Measurements from ENCODE around the gene HOXC9. TPM values are rescaled to one million over a fixed set of nuclear protein-coding genes. Genes with fewer than 3 reads are reported as not detected.
A peak's percentile ranks its signal among the peaks of the same experiment; 100 is the strongest.

Gene HOXC9
- total RNA-seq, 3 donors from 2014 or later, result 3.8 to 16.8 (median 4.6) TPM

- Histone ChIP-seq H3K36me3 (no peaks in the 10 kb centered on the region), H3K4me1 (peaks cover 0 to 7% of the 10 kb centered on the region in 2 donors), H3K9me3 (no peaks in the 10 kb centered on the region), H3K4me3 (no peak overlapping the region), H3K27ac (peak overlapping the region; percentile 13 to 63), H3K27me3 (no peaks in the 10 kb centered on the region)
- no peak for TF ChIP-seq CTCF (IDR thresholded peaks at IDR 0.05)
- no peak for TF ChIP-seq POLR2A (IDR thresholded peaks at IDR 0.05)
- TF ChIP-seq POLR2AphosphoS5 (IDR thresholded peaks at IDR 0.05), result no peak
- intact Hi-C loops (cut with DNase I; ENCODE audit: low total_unique reads), result no loop called here
- DNase-seq (ENCODE audit: low spot score in 2 of 2), result no peak
Measured at GRCh38 chr12:54042970-54043853, 43.3 kb downstream of the HOXC9 start.

GRCh38 chr12:54044425-54045103, 44.6 kb downstream of the HOXC9 start:
- Histone ChIP-seq H3K27ac (peak overlapping the region in 1 of 2 donors; percentile 63), H3K4me1 (no peaks in the 10 kb centered on the region), H3K9me3 (no peaks in the 10 kb centered on the region), H3K27me3 (no peaks in the 10 kb centered on the region), H3K4me3 (no peak overlapping the region), H3K36me3 (no peaks in the 10 kb centered on the region)
- TF ChIP-seq CTCF (IDR thresholded peaks at IDR 0.05), result no peak
- no peak for TF ChIP-seq POLR2AphosphoS5 (IDR thresholded peaks at IDR 0.05)
- no peak for TF ChIP-seq POLR2A (IDR thresholded peaks at IDR 0.05)
- DNase-seq (ENCODE audit: low spot score in 2 of 2), result no peak
- intact Hi-C loops (cut with DNase I; ENCODE audit: low total_unique reads), result no loop called here

- H3K27me3 ChIP-seq, result no peaks in the 10 kb centered on the region
- no peak overlapping the region for H3K27ac ChIP-seq
- TF ChIP-seq POLR2A (IDR thresholded peaks at IDR 0.05) (no peak), CTCF (IDR thresholded peaks at IDR 0.05) (no peak), POLR2AphosphoS5 (IDR thresholded peaks at IDR 0.05) (no peak)
- H3K36me3 ChIP-seq, result no peaks in the 10 kb centered on the region
- DNase-seq (ENCODE audit: low spot score in 2 of 2), result no peak
- intact Hi-C loops (cut with DNase I; ENCODE audit: low total_unique reads), result no loop called here
- H3K4me1 ChIP-seq, result no peaks in the 10 kb centered on the region
- H3K4me3 ChIP-seq, result no peak overlapping the region
- no peaks in the 10 kb centered on the region for H3K9me3 ChIP-seq
Measured at GRCh38 chr12:54045401-54045800, 45.4 kb downstream of the HOXC9 start.

GRCh38 chr12:54045868-54046521, 46.0 kb downstream of the HOXC9 start:
- Histone ChIP-seq H3K4me1 (no peaks in the 10 kb centered on the region), H3K9me3 (no peaks in the 10 kb centered on the region), H3K36me3 (no peaks in the 10 kb centered on the region), H3K4me3 (no peak overlapping the region), H3K27ac (no peak overlapping the region), H3K27me3 (no peaks in the 10 kb centered on the region)
- TF ChIP-seq CTCF (IDR thresholded peaks at IDR 0.05) (no peak), POLR2A (IDR thresholded peaks at IDR 0.05) (no peak), POLR2AphosphoS5 (IDR thresholded peaks at IDR 0.05) (no peak)
- intact Hi-C loops (cut with DNase I; ENCODE audit: low total_unique reads), result no loop called here
- no peak for DNase-seq (ENCODE audit: low spot score in 2 of 2)

All from breast epithelium (tissue), 4 donors.